WERI-Rb-1 (cell line): ENCODE results near the gene CDH23.

Experiments
- DNase-seq: peaks from one replicate; pipeline ENCODE4 v3.0.0-alpha.2; 2020
- H3K27ac ChIP-seq: fragments of 250-450 bp; sonication (Bioruptor Pico); 2 replicates; pipeline ENCODE4 v1.5.1; 2020; ENCODE audit warnings: mild to moderate bottlenecking, moderate library complexity
- H3K27me3 ChIP-seq: fragments of 250-450 bp; sonication (Bioruptor Pico); 2 replicates; pipeline ENCODE4 v1.5.1; 2021; ENCODE audit warnings: mild to moderate bottlenecking, low read depth, moderate library complexity; ENCODE audit not compliant: insufficient read depth, severe bottlenecking
- H3K36me3 ChIP-seq: fragments of 250-450 bp; sonication (Bioruptor Pico); 2 replicates; pipeline ENCODE4 v1.5.1; 2020; ENCODE audit warnings: mild to moderate bottlenecking, moderate library complexity
- H3K4me3 ChIP-seq: 2 replicates; pipeline ENCODE4 v1.5.1; 2011; ENCODE audit warnings: low read depth, mild to moderate bottlenecking, control low read depth, low read length
- H3K9me3 ChIP-seq: fragments of 250-450 bp; sonication (Bioruptor Pico); 2 replicates; pipeline ENCODE4 v1.5.1; 2021; ENCODE audit warnings: mild to moderate bottlenecking, moderate library complexity; ENCODE audit not compliant: severe bottlenecking
- CTCF ChIP-seq: IDR thresholded peaks from 2 replicates; pipeline ENCODE4 v1.5.1; 2011; ENCODE audit warnings: low read depth, mild to moderate bottlenecking, control low read depth, inconsistent platforms, low read length

CDH23 gene

GRCh38 chr10:71819441-71819861, 422.7 kb downstream of the CDH23 start:
- Histone ChIP-seq H3K36me3 (peaks cover 88% of the 10 kb centered on the region), H3K4me3 (no peak overlapping the region), H3K27me3 (no peaks in the 10 kb centered on the region), H3K27ac (no peak overlapping the region), H3K9me3 (no peaks in the 10 kb centered on the region)
- no peak for DNase-seq
- no peak for TF ChIP-seq CTCF

- Histone ChIP-seq H3K36me3 (peaks cover 88% of the 10 kb centered on the region), H3K4me3 (no peak overlapping the region)
- no peak for DNase-seq
These were observed 423.3 kb downstream of the CDH23 start for GRCh38 chr10:71819985-71820384.

GRCh38 chr10:71820966-71821365, 424.2 kb downstream of the CDH23 start:
- no peak for DNase-seq
- no peaks in the 10 kb centered on the region for H3K27me3 ChIP-seq
- H3K27ac ChIP-seq: no peak overlapping the region
- H3K36me3 ChIP-seq: peaks cover 88% of the 10 kb centered on the region
- no peak for TF ChIP-seq CTCF
- no peaks in the 10 kb centered on the region for H3K9me3 ChIP-seq
- no peak overlapping the region for H3K4me3 ChIP-seq

More at GRCh38 chr10:71819985-71820384, 423.3 kb downstream of the CDH23 start:
- H3K27ac ChIP-seq: no peak overlapping the region
- TF ChIP-seq CTCF: no peak
- no peaks in the 10 kb centered on the region for H3K27me3 ChIP-seq
- H3K9me3 ChIP-seq: no peaks in the 10 kb centered on the region

- no peak for DNase-seq
- TF ChIP-seq CTCF: no peak
- Histone ChIP-seq H3K27ac (no peak overlapping the region), H3K4me3 (no peak overlapping the region), H3K36me3 (peaks cover 87% of the 10 kb centered on the region), H3K9me3 (no peaks in the 10 kb centered on the region), H3K27me3 (no peaks in the 10 kb centered on the region)
These were observed 425.4 kb downstream of the CDH23 start for GRCh38 chr10:71821909-71822763.

DNA sequence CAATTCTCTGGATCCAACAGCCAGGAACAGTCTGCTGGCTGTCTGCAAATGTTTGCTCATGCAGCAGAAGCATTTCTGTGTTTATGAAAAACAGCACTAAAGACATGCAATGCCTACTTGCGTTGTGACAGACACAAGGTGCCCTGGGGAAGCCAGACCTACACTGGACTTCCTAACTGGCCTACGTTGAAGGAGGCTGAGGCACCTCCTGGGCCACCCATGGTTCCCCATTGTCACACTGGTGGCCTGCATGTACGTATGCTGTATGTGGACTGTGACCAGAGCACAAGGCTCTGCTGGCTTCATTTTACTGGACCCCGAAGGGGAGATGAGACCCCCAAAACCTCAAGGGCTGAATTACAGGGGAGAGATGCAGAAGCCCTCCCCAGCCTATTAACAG, 426.6 kb downstream of the CDH23 start:
- no peak overlapping the region for H3K4me3 ChIP-seq
- no peak for DNase-seq
- no peaks in the 10 kb centered on the region for H3K27me3 ChIP-seq
- no peaks in the 10 kb centered on the region for H3K9me3 ChIP-seq
- peaks cover 82% of the 10 kb centered on the region for H3K36me3 ChIP-seq
- TF ChIP-seq CTCF: no peak
- no peak overlapping the region for H3K27ac ChIP-seq

GRCh38 chr10:71824333-71824732, 427.6 kb downstream of the CDH23 start:
- no peaks in the 10 kb centered on the region for H3K9me3 ChIP-seq
- no peak overlapping the region for H3K27ac ChIP-seq
- DNase-seq: no peak
- H3K27me3 ChIP-seq: no peaks in the 10 kb centered on the region
- peaks cover 82% of the 10 kb centered on the region for H3K36me3 ChIP-seq
- no peak overlapping the region for H3K4me3 ChIP-seq
- TF ChIP-seq CTCF: no peak
